GM21723 (cell line): ENCODE measurements around the gene ICOS.
"Not testable (repeated sequence)": the region's sequence is repeated elsewhere in the genome, so short reads cannot be mapped to it uniquely, and the experiment has no call there.

ENCODE experiments used
- ATAC-seq: cut with Tn5 transposase; IDR thresholded peaks from one replicate; pipeline ENCODE4 v1.9.1; 2021; ENCODE audit warnings: mild to moderate bottlenecking, moderate library complexity; ENCODE audit not compliant: unreplicated experiment

Gene ICOS

GRCh38 chr2:203972066-203972465 lies 35.5 kb downstream of the ICOS start:
- no peak for ATAC-seq

GRCh38 chr2:203973000-203973399 lies 36.4 kb downstream of the ICOS start:
- no peak for ATAC-seq

GRCh38 chr2:203973676-203974075 lies 37.1 kb downstream of the ICOS start:
- no peak for ATAC-seq

DNA sequence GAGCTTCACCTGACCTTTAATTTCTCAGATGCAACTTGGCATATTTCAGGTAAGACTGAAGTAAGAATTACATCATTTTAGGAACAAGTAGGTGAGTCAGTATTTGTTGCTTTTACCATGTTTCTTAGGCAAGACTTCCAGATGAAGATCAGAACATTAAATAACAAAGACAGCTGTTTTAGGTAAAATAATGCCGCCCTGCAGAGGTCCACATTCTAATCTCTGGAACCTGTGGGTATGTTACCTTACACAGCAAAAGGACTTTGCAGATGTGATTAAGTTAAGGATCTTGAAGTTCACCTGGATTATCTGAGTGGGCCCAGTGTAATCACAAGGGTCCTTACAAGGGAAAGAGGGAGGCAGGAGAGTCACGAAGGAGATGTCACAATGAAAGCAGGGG lies 39.3 kb downstream of the ICOS start:
- no peak for ATAC-seq

- no peak for ATAC-seq
These were observed 45.7 kb downstream of the ICOS start for GRCh38 chr2:203982276-203982675.

GRCh38 chr2:203983064-203983715 lies 46.6 kb downstream of the ICOS start:
- ATAC-seq = no peak

DNA sequence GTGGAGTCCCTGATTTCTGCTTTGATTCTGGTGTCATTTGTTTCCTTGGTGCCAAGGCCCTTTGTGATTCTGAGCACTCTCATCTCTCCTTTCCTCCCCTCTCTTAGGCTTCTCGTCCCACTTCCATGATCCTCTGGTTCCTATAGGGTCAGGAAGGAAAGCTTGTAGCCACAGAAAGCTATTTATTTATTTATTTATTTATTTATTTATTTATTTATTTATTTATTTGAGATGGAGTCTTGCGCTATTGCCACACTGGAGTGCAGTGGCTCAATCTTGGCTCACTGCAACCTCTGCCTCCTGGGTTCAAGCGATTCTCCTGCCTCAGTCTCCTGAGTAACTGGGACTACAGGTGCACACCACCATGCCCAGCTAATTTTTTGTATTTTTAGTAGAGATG lies 49.4 kb downstream of the ICOS start:
- ATAC-seq = not testable (repeated sequence)

DNA sequence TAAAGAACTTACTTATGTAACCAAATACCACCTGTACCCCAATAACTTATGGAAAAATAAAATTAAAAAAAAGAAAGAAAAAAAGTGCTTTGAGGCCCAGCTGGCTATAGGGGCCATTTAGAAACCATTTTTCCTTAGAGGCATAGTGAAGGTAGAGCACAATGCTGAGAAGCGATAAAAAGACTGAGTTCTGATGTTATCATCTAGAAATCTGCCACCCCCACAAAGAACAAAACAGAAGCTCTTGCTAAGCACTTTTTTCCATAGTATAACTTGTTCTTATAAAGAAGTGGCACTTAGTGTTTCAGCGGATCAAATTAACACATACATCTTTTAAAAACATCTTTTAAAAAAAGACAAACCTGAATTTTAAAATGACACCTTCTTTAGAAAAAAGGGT lies 51.4 kb downstream of the ICOS start:
- no peak for ATAC-seq

DNA sequence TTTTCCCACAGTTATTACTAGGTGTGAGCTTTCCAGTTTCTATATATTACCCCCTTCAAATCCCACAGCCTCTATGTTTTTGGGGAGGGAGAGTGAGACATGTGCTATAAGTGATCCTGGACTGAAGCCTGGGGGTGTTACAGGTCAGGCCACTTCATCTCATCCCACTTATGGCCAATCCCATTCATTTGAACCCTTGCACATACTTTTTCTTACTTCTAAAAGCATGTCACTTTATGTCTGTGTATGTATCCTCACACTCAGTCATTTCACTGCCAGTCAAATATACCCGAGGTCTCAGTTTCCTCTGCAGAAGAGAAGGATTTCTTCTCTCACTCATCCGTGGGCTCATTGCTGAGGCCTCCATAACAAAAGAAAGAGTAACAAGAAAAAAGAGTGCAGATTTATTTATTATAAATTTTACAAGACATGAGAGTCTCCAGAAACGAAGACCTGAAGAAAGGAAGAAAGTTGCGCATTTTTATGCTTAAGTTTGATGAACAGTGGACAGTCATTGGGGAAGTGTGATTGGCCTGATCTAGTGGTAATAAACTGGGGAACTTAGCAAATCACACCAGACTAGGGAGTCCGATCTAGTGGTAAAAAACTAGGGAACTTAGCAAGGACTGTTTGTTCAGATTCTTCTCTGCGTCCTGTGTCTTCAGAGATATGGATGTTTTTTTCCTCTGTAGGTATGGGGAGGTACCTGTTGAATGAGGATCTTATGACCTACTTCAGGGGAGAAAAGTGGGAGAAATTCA lies 52.1 kb downstream of the ICOS start:
- no peak for ATAC-seq

DNA sequence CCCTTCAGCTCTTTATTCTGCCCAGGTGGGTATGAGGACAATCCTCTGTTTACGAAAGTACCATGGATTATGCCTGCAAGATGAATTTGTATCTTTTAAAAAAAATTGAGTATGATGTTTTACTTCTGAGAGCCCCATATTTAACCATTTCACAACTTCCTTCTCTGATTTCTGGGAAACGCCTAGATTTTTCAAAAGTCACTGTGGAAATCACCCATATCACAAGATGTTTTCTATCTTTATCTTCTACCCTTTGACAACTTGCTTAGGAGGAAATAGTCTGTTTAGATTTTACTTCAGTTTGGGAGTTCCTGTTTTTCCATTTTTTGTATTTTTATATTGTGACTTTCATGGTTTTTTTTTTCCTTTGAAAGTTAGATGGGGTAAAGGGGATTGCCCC lies 53.0 kb downstream of the ICOS start:
- ATAC-seq = no peak

DNA sequence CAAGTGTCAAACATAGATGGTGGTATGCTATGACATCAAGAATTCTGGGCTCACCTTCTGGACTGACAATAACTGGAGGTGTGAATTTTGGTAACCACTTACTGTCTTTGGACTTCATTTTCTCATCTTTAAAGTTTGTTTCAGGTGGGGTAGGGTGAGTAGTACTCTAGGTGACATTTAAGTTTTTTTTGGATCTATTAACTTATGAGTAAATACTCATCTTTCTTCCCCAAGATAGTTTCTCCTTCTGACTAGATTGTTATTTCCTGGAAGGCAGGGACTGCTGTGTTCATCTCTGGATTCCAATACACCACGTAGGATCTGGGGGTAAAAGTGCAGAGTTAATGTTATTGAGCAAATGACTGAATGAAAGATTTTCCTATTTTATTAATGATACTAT lies 55.9 kb downstream of the ICOS start:
- ATAC-seq = no peak

GRCh38 chr2:203993011-203993410 lies 56.4 kb downstream of the ICOS start:
- no peak for ATAC-seq

DNA sequence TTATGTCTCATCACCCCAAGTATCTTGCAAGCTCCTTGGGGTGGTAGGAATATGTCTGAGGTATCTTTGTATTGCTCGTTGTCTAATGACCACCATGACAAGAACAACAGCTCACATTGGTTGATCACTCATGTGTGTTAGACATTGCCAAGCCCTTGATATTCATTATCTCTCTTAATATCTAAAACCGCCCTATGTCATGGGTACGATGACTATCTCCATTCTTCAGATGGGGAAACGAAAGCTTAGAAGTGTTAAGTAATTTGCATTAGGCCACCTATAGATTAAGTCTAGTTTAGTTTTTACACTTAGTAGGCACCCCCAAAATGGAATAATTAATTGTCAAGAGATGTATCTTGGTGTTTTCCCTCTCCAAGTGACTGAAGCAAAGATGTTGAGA lies 57.0 kb downstream of the ICOS start:
- ATAC-seq = no peak

DNA sequence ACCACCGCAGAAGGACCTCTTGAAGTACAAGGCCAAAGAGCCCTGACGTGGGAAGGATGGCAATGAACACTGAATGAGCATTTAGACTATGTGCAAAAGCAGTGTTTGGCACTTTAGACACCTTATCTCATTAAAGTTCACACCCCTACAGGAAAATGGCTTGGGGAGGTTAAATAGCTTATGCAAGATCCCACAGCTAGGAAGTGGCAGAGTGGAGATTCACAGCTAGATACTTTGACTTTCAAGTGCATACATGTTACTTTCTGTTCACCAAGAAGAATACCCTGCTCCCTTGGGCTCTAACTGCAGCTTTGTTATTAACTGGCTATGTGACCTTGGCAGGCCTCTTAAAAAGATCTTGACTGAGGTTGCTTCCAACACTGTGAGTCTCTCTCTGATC lies 58.2 kb downstream of the ICOS start:
- ATAC-seq = no peak

DNA sequence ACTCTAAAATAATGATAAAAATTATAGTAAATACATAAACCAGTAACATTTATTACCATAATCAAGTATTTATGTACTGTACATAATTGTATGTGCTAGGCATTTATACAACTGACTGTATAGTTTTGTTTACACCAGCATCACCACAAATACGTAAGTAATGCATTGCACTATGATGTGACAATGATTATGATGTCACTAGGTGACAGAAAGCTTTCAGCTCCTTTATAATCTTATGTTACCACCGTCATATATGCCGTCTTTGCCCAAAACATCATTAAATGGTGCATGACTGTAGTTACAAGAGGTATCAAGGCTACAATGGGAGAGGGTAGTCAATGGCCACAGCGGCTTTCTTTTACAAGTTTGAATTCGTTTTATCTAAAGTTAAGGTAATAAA lies 60.1 kb downstream of the ICOS start:
- ATAC-seq = no peak

- ATAC-seq = no peak
These were observed 60.9 kb downstream of the ICOS start for GRCh38 chr2:203997481-203997880.

- ATAC-seq = no peak
These were observed 61.6 kb downstream of the ICOS start for GRCh38 chr2:203997980-203998809.

GRCh38 chr2:203999835-204000234 lies 63.3 kb downstream of the ICOS start:
- no peak for ATAC-seq

DNA sequence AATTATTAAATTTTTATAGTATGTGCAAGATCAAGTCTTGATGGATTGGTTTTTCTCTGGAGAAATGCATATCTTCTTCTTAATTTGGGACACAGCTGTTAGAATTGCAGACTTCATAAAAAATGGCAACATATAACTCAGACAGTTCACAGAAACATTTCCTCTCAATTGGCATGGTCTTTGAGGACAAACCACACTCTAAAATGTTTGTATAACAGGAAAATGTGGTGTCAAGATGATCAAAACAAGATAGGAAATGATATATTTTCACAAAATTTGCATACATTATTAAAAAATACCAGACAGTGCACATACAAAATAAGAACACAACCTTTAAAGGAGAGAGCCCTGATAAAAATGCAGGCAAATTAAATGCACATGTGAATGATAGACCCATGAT lies 63.9 kb downstream of the ICOS start:
- no peak for ATAC-seq

- no peak for ATAC-seq
These were observed 66.9 kb downstream of the ICOS start for GRCh38 chr2:204003276-204003990.

DNA sequence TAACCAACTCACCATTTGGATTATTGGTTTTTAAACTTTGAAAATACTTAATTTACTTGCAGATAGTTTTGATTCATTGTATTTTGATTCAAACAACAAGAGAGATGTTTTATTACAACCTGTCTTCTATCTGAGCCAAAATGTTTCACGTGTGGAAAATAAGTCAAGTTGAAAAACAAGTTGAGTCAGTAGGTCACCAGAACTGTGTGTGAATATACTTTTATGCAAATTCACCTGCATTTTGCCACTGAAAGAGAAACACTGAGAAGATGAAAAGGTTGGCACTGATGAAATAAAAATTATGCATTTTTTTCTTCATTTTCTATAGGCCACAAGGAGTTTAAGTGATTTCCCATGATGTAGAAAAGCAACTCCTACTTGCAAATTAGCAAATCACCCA lies 68.3 kb downstream of the ICOS start:
- no peak for ATAC-seq
